IgD-negative memory B cell (primary cell): ENCODE results near the gene QSOX2. TPM values are rescaled to one million over a fixed set of nuclear protein-coding genes. Genes with fewer than 3 reads are reported as not detected.

ENCODE experiments used
- H3K27ac Mint-ChIP-seq, 3 donors: one replicate each; pipeline ENCODE4 v1.8.0; 2020 to 2022; ENCODE audit warnings: mild to moderate bottlenecking in 3 of 3, mixed read lengths in 3 of 3, moderate library complexity in 1 of 3
- H3K27me3 Mint-ChIP-seq: one replicate; pipeline ENCODE4 v1.8.0; 2021; ENCODE audit warnings: mixed read lengths
- H3K36me3 Mint-ChIP-seq: one replicate; pipeline ENCODE4 v1.8.0; 2020; ENCODE audit warnings: mild to moderate bottlenecking, mixed read lengths
- H3K4me1 Mint-ChIP-seq, 3 donors: one replicate each; pipeline ENCODE4 v1.8.0; 2020 to 2022; ENCODE audit warnings: mixed read lengths in 3 of 3, mild to moderate bottlenecking in 1 of 3
- H3K4me3 Mint-ChIP-seq, 4 donors: one replicate each; pipeline ENCODE4 v1.8.0; 2020 to 2022; ENCODE audit warnings: mild to moderate bottlenecking in 4 of 4, mixed read lengths in 4 of 4, moderate library complexity in 3 of 4
- H3K9me3 Mint-ChIP-seq, 3 donors: one replicate each; pipeline ENCODE4 v1.8.0; 2020 to 2021; ENCODE audit warnings: mixed read lengths in 3 of 3, mild to moderate bottlenecking in 1 of 3
- polyA plus RNA-seq: library from polyadenylated mRNA; unstranded; fragments of 300-500 nt; fragmentation: Illumina TruSeq; gene quantifications from one replicate; pipeline ENCODE4 v1.2.3, GENCODE V29; 2021

Gene QSOX2
- polyA plus RNA-seq, 1 donor from 2014 or later = 2.1 TPM

DNA sequence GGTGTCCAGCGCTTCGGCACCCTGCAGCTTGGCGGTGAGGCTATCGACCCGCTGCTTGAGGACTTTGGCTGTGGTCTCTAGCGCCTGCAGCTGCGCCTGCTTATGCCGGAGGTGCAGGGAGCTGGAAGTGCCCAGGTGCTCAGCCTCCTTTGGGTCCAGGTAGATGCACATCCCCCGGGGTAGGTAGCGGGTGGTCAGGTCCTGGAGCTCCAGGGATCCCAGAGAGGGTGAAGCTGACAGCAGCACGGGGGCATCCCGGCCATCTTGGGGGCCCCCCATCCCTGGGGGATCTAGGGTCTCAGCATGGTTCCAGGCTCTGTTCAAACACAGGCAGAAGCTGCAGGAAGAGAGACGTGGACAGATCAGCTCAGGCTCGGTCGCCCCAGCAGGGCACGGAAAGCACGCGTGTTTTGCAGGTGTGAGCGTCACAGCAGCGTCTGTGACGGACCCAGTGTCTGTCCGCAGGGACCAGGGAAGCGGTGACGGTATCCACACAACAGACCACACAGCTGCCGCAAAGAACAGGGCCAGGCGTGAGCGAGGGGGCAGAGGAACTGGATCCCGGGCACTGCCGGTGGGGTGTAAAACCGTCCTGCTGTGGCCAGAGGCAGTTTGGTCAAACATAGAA lies 40.9 kb upstream of the QSOX2 start:
- H3K27me3 Mint-ChIP-seq = peaks cover 5% of the 10 kb centered on the region
- H3K27ac Mint-ChIP-seq = no peak overlapping the region
- H3K36me3 Mint-ChIP-seq = no peaks in the 10 kb centered on the region
- H3K9me3 Mint-ChIP-seq = no peaks in the 10 kb centered on the region
- peaks cover 3 to 9% (median 7%) of the 10 kb centered on the region in 3 donors for H3K4me1 Mint-ChIP-seq
- no peak overlapping the region for H3K4me3 Mint-ChIP-seq

GRCh38 chr9:136285501-136286358 lies 40.1 kb upstream of the QSOX2 start:
- Mint-ChIP-seq H3K27me3 (peaks cover 5% of the 10 kb centered on the region), H3K4me1 (peaks cover 3 to 9% (median 7%) of the 10 kb centered on the region in 3 donors), H3K4me3 (no peak overlapping the region)

DNA sequence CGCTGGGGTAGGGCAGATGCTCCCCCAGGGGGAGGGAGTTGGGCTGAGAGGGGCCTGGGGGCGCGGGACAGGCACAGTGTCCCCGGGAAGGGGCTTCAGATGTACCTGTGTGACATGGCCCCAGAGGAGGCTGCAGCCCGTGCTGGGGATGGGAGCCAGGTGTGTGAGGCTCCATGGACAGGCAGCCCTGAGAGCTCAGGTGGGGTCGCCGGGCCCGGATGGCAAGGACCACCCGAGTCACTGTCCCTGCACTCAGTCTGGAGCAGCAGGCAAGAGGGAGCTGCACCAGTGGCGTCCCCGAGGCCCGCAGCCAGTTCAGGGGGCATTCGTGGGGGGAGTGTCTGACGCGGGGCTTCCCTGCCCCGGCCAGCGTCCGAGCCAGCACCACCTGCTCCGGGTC lies 39.3 kb upstream of the QSOX2 start:
- no peaks in the 10 kb centered on the region for H3K9me3 Mint-ChIP-seq
- H3K27me3 Mint-ChIP-seq = peaks cover 5% of the 10 kb centered on the region
- H3K4me3 Mint-ChIP-seq = no peak overlapping the region
- no peaks in the 10 kb centered on the region for H3K36me3 Mint-ChIP-seq
- H3K4me1 Mint-ChIP-seq = peaks cover 3 to 9% (median 7%) of the 10 kb centered on the region in 3 donors
- no peak overlapping the region for H3K27ac Mint-ChIP-seq

More at GRCh38 chr9:136285501-136286358, 40.1 kb upstream of the QSOX2 start:
- Mint-ChIP-seq H3K36me3 (no peaks in the 10 kb centered on the region), H3K9me3 (no peaks in the 10 kb centered on the region), H3K27ac (no peak overlapping the region)

GRCh38 chr9:136284311-136284710 lies 38.7 kb upstream of the QSOX2 start:
- Mint-ChIP-seq H3K4me3 (no peak overlapping the region), H3K9me3 (no peaks in the 10 kb centered on the region), H3K27ac (no peak overlapping the region), H3K36me3 (no peaks in the 10 kb centered on the region), H3K27me3 (peaks cover 5% of the 10 kb centered on the region), H3K4me1 (peaks cover 3 to 9% (median 7%) of the 10 kb centered on the region in 3 donors)

DNA sequence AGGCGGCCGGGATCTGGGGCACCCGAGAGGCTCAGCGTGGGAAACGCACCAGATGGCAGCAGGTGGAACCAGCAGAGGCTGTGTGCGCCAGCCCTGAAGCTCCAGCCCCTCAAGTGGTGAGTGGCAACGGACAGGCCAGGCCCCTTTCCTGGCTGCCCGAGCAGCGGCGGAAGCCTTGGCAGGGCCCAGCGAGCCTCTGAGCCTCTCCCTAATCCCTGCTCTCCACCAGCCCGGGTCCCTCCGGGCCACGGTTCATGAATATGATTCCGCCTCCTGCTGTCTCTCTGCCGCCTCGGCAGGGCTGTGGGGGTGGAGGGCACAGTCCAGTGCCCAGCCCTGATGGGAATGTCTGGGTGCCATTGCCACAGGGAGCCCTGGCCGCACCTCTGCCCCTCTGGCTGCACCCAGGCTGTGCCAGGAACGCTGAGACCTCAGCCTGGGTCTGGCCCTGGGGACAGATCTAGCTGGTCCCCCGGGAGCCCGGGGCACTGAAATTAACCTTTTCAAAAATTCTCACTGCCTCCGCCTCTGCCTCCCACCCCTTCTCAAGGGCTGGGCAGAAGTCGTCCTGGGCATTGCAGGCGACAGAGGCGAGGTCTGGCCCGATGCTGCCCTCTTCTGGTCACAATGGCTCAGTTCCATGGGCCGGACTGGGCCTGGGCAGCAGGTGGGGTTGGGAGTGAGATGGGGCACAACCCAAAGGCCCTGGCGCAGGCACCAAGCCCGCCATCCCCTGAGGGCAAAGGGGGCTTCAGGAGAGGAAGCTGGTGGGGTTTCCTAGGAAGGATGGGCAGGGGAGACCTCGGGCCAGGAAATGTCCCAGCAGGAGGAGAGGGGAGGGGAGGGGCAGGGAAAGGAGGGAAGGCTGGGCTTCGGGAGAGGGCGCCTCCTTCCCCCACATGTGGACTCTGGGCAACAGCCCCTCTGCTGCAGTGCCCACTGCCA lies 38.0 kb upstream of the QSOX2 start:
- peak overlapping the region in 1 of 3 donors; percentile 53 for H3K27ac Mint-ChIP-seq
- H3K4me3 Mint-ChIP-seq = peak overlapping the region; percentile 42 to 95 (median 78)
- peaks cover 5% of the 10 kb centered on the region for H3K27me3 Mint-ChIP-seq
- peaks cover 3 to 9% (median 7%) of the 10 kb centered on the region in 3 donors for H3K4me1 Mint-ChIP-seq
- H3K9me3 Mint-ChIP-seq = no peaks in the 10 kb centered on the region
- H3K36me3 Mint-ChIP-seq = no peaks in the 10 kb centered on the region

GRCh38 chr9:136282272-136282861 lies 36.8 kb upstream of the QSOX2 start:
- Mint-ChIP-seq H3K27ac (no peak overlapping the region), H3K4me3 (peak overlapping the region in 2 of 4 donors; percentile 73 to 81), H3K27me3 (peaks cover 3% of the 10 kb centered on the region)

GRCh38 chr9:136281421-136282271 lies 36.0 kb upstream of the QSOX2 start:
- H3K36me3 Mint-ChIP-seq = no peaks in the 10 kb centered on the region

More at GRCh38 chr9:136282272-136282861, 36.8 kb upstream of the QSOX2 start:
- no peaks in the 10 kb centered on the region for H3K9me3 Mint-ChIP-seq
- H3K36me3 Mint-ChIP-seq = no peaks in the 10 kb centered on the region
- peaks cover 3 to 9% (median 8%) of the 10 kb centered on the region in 3 donors for H3K4me1 Mint-ChIP-seq

DNA sequence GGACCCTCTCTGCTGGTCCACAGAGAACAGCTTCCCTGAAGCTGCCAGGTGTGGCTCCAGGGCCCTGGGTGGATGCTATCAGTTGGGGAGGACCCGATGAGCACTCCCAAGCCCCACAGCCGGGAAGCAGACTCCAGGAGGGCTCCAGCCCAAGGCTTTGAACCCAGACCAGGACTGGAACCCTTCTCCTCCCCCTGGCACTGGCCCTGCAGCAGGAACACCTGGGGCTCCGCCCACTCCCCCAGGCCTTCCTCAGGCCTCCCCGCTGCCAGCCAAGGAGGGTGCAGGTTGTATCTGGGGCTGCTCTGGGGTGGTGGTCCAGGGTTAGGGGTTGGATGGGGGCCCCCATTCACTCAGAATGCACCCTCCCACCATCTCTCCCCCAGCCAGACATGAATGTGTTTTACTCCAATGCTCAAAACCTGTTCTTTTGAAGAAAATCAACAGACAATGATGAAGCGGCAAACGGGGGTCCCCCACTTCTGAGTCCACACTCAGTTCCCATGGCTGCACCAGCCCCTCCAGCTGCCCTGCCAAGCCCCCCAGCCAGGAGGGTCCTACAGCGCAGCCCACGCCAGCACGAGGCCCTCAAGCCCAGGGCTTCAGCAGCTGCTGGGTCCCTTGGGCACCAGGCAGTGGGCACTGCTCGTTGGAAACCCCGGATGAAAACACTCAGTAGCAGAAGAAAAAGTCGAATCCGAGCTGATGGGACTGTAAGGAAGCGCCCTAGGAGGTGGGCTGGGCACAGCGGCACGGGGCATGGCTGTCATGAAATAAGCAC lies 35.1 kb upstream of the QSOX2 start:
- H3K4me1 Mint-ChIP-seq = peaks cover 3 to 9% (median 8%) of the 10 kb centered on the region in 3 donors
- H3K27ac Mint-ChIP-seq = no peak overlapping the region
- no peaks in the 10 kb centered on the region for H3K9me3 Mint-ChIP-seq
- no peaks in the 10 kb centered on the region for H3K36me3 Mint-ChIP-seq
- H3K27me3 Mint-ChIP-seq = peaks cover 6% of the 10 kb centered on the region
- H3K4me3 Mint-ChIP-seq = no peak overlapping the region

More at GRCh38 chr9:136281421-136282271, 36.0 kb upstream of the QSOX2 start:
- peak overlapping the region in 2 of 4 donors; percentile 73 to 81 for H3K4me3 Mint-ChIP-seq
- no peaks in the 10 kb centered on the region for H3K9me3 Mint-ChIP-seq
- H3K27me3 Mint-ChIP-seq = peaks cover 4% of the 10 kb centered on the region
- H3K4me1 Mint-ChIP-seq = peaks cover 3 to 9% (median 8%) of the 10 kb centered on the region in 3 donors
- H3K27ac Mint-ChIP-seq = no peak overlapping the region

GRCh38 chr9:136279471-136279870 lies 33.9 kb upstream of the QSOX2 start:
- H3K36me3 Mint-ChIP-seq = no peaks in the 10 kb centered on the region
- H3K27me3 Mint-ChIP-seq = peaks cover 8% of the 10 kb centered on the region
- peaks cover 3 to 9% (median 8%) of the 10 kb centered on the region in 3 donors for H3K4me1 Mint-ChIP-seq
- no peaks in the 10 kb centered on the region for H3K9me3 Mint-ChIP-seq
- H3K4me3 Mint-ChIP-seq = no peak overlapping the region
- H3K27ac Mint-ChIP-seq = no peak overlapping the region

DNA sequence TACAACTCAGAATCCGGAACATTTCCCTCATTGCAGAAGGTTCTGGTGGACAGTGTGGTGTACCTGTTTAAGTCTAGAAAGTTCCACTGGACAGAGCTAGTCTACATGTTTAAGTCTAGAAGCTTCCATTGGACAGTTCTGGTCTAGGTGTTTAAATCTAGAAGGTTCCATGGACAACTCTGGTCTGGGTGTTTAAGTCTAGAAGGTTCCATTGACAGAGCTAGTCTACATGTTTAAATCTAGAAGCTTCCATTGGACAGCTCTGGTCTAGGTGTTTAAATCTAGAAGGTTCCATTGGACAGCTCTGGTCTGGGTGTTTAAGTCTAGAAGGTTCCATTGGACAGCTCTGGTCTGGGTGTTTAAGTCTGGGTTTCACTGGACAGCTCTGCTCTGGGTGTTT lies 33.3 kb upstream of the QSOX2 start:
- Mint-ChIP-seq H3K4me1 (peaks cover 3 to 9% (median 8%) of the 10 kb centered on the region in 3 donors), H3K36me3 (no peaks in the 10 kb centered on the region), H3K27ac (no peak overlapping the region), H3K27me3 (peaks cover 8% of the 10 kb centered on the region), H3K9me3 (no peaks in the 10 kb centered on the region), H3K4me3 (no peak overlapping the region)

GRCh38 chr9:136278221-136278620 lies 32.6 kb upstream of the QSOX2 start:
- Mint-ChIP-seq H3K36me3 (no peaks in the 10 kb centered on the region), H3K4me1 (peaks cover 0 to 4% (median 4%) of the 10 kb centered on the region in 3 donors), H3K27me3 (peaks cover 6% of the 10 kb centered on the region), H3K4me3 (no peak overlapping the region), H3K9me3 (no peaks in the 10 kb centered on the region), H3K27ac (no peak overlapping the region)

GRCh38 chr9:136277746-136278145 lies 32.1 kb upstream of the QSOX2 start:
- Mint-ChIP-seq H3K4me1 (peaks cover 0 to 4% (median 4%) of the 10 kb centered on the region in 3 donors), H3K27me3 (peaks cover 6% of the 10 kb centered on the region), H3K36me3 (no peaks in the 10 kb centered on the region), H3K27ac (no peak overlapping the region), H3K4me3 (no peak overlapping the region), H3K9me3 (no peaks in the 10 kb centered on the region)

DNA sequence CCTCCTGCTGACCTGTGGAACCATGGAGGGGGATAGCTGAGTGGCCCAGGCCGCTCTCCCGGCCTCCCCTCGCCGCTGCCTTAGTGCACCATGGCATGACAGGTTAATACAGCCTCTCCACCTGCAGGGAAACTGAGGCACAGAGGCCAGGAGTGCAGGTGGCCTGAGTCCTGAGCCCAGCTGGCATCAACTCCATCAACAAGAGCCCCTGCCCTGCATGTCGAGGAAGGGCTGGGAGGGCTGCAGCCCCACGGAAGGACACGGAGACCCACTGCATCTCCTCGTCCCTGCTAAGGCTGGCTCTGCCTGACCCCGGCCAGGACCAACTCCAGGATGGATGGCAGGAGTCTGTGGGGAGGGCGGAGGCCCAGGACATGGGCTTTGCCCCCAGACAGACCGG lies 31.1 kb upstream of the QSOX2 start:
- Mint-ChIP-seq H3K4me1 (peaks cover 0 to 4% (median 0%) of the 10 kb centered on the region in 3 donors), H3K4me3 (no peak overlapping the region), H3K27me3 (peaks cover 5% of the 10 kb centered on the region), H3K36me3 (no peaks in the 10 kb centered on the region), H3K9me3 (no peaks in the 10 kb centered on the region), H3K27ac (no peak overlapping the region)
